SK-N-SH (cell line): ENCODE data around the gene CENPN. TPM values are rescaled to one million over a fixed set of nuclear protein-coding genes. Genes with fewer than 3 reads are reported as not detected.

Source experiments
- CTCF ChIA-PET: fragments of 300-600, 350-600 bp; formaldehyde crosslinking; extraction: SDS; loops from one replicate; lab custom pipeline; 2021; lab: Yijun Ruan, JAX
- POLR2A ChIA-PET: fragments of 350-600 bp; sonication (Branson Sonifier 250); formaldehyde crosslinking; extraction: SDS; loops from one replicate; lab custom pipeline; 2020; ENCODE audit warnings: antibody characterized with exemption, inconsistent platforms; lab: Yijun Ruan, JAX
- DNase-seq: peaks from one replicate; pipeline ENCODE4 v3.0.0; 2012
- H2AFZ ChIP-seq: fragments of 200-600 bp; sonication (generic); 2 replicates; pipeline ENCODE4 v1.8.1; 2016; ENCODE audit warnings: antibody characterized with exemption, mild to moderate bottlenecking, low read depth
- H3F3A ChIP-seq: fragments of 200-600 bp; sonication (generic); replicated peaks from 2 replicates; pipeline ENCODE3; 2016; ENCODE audit warnings: antibody characterized with exemption, mild to moderate bottlenecking; ENCODE audit not compliant: insufficient read depth
- H3K27ac ChIP-seq, 2 experiments: fragments of 200-500 bp in 1 of 2; fragments of 200-600 bp in 1 of 2; sonication (Bioruptor generic) in 1 of 2; sonication (generic), shearing (Covaris generic) in 1 of 2; 2 replicates each; pipeline versions ENCODE4 v1.5.1 to v1.6.1; 2014 to 2016; ENCODE audit warnings: low read depth in 2 of 2, inconsistent platforms in 1 of 2, low read length in 1 of 2, mild to moderate bottlenecking in 1 of 2, mixed read lengths in 1 of 2
- H3K27me3 ChIP-seq: fragments of 200-600 bp; sonication (generic), shearing (Covaris generic); 2 replicates; pipeline ENCODE4 v1.6.1; 2016; ENCODE audit warnings: mixed run types; ENCODE audit not compliant: insufficient read depth
- H3K36me3 ChIP-seq, 2 experiments: fragments of 200-500 bp in 1 of 2; fragments of 200-600 bp in 1 of 2; sonication (Bioruptor generic) in 1 of 2; sonication (generic) in 1 of 2; replicated peaks in 1 of 2; 2 replicates each; pipeline versions ENCODE3 to v1.5.1; 2014 to 2016; ENCODE audit warnings: low read length in 1 of 2, mild to moderate bottlenecking in 1 of 2; ENCODE audit not compliant: insufficient read depth in 2 of 2, control insufficient read depth in 1 of 2
- H3K4me1 ChIP-seq, 2 experiments: fragments of 200-500 bp in 1 of 2; fragments of 200-600 bp in 1 of 2; sonication (Bioruptor generic) in 1 of 2; sonication (generic), shearing (Covaris generic) in 1 of 2; 2 replicates each; pipeline versions ENCODE4 v1.5.1 to v1.6.1; 2014 to 2016; ENCODE audit warnings: low read depth in 1 of 2, low read length in 1 of 2, mixed run types in 1 of 2; ENCODE audit not compliant: insufficient read depth in 2 of 2, control insufficient read depth in 1 of 2
- H3K4me2 ChIP-seq: fragments of 200-600 bp; sonication (generic), shearing (Covaris generic); 2 replicates; pipeline ENCODE4 v1.6.1; 2017; ENCODE audit warnings: mixed run types
- H3K4me3 ChIP-seq, 2 experiments: fragments of 200-500 bp in 1 of 2; fragments of 200-600 bp in 1 of 2; sonication (Bioruptor generic) in 1 of 2; sonication (generic), shearing (Covaris generic) in 1 of 2; 2 replicates each; pipeline versions ENCODE4 v1.5.1 to v1.8.1; 2014 to 2016; ENCODE audit warnings: low read depth in 2 of 2, inconsistent platforms in 1 of 2, low read length in 1 of 2, mild to moderate bottlenecking in 1 of 2, mixed read lengths in 1 of 2, moderate library complexity in 1 of 2
- H3K79me2 ChIP-seq: fragments of 200-600 bp; sonication (generic); 2 replicates; pipeline ENCODE4 v1.8.1; 2017; ENCODE audit warnings: mild to moderate bottlenecking; ENCODE audit not compliant: insufficient read depth
- H3K9ac ChIP-seq: fragments of 200-600 bp; sonication (generic); 2 replicates; pipeline ENCODE4 v1.6.1; 2017; ENCODE audit warnings: mixed run types
- H3K9me2 ChIP-seq: fragments of 200-600 bp; sonication (generic); 2 replicates; pipeline ENCODE4 v1.6.1; 2017; ENCODE audit warnings: mixed run types
- H3K9me3 ChIP-seq: fragments of 200-600 bp; sonication (generic); 2 replicates; pipeline ENCODE4 v1.6.1; 2017; ENCODE audit warnings: mixed run types, mild to moderate bottlenecking, moderate library complexity
- H4K20me1 ChIP-seq: fragments of 200-600 bp; sonication (generic); 2 replicates; pipeline ENCODE4 v1.6.1; 2017; ENCODE audit warnings: mild to moderate bottlenecking, mixed run types; ENCODE audit not compliant: insufficient read depth
- CHD2 ChIP-seq: fragments of 150-350 bp; IDR thresholded peaks from 2 replicates; pipeline ENCODE4 v1.6.1; 2018; ENCODE audit warnings: low read length; ENCODE audit not compliant: partially characterized antibody
- ELF1 ChIP-seq: IDR thresholded peaks from 2 replicates; pipeline ENCODE4 v1.4.0; 2012
- EZH2phosphoT487 ChIP-seq: fragments of 200-600 bp; sonication (generic); IDR thresholded peaks from 2 replicates; pipeline ENCODE4 v1.6.1; 2017; ENCODE audit warnings: low read depth, mixed run types, mild to moderate bottlenecking, antibody characterized with exemption, moderate library complexity, borderline replicate concordance
- MEF2A ChIP-seq: IDR thresholded peaks from 2 replicates; pipeline ENCODE4 v1.4.0; 2012; ENCODE audit warnings: low read depth, borderline replicate concordance
- WGBS: methylation state at CpG from one replicate; pipeline ENCODE4 v1.1.6; 2017; ENCODE audit warnings: low lambda C conversion rate; 5-methylcytosine and 5-hydroxymethylcytosine counted together
- polyA plus RNA-seq, 3 experiments: library from polyadenylated mRNA; depleted of rRNA; stranded (reverse); fragments of >200 nt; gene quantifications; 2 replicates each; pipeline ENCODE4 v1.2.3, GENCODE V29; 2012
- TF ChIP-seq, protein P1 (sequence below): IDR thresholded peaks from 2 replicates; pipeline ENCODE4 v1.4.0; 2012; ENCODE audit warnings: low read depth, borderline replicate concordance
- TF ChIP-seq, protein P2 (sequence below): fragments of 150-350 bp; IDR thresholded peaks from 2 replicates; pipeline ENCODE4 v1.6.1; 2017; ENCODE audit warnings: antibody characterized with exemption, low read length, low read depth, borderline replicate concordance

The CENPN gene
- polyA plus RNA-seq, 1 of the 3 experiments (the other 2 are of a cell fraction): 35.3 TPM

DNA sequence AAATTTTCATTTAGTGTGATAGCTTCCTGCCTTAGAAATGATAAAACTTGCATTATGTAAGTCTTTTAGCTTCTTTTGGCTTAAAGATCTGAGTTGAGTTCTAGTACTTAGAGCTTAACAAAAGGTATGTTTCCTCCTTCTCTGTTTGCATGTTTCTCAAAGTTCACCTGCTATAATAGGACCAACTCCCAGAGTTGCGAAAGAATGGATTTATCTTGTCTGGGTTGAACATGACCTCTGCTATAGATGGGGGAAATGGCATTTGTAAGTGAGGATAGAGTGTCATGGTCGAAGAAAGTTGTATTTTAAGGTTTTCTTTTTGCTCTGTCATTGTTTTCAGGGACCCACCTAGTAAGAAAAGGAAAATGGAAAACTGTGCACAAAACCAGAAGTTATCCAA is 35.8 kb downstream of the CENPN start:
- DNase-seq: no peak
- peaks cover 33% of the 10 kb centered on the region for H3K79me2 ChIP-seq
- H2AFZ ChIP-seq: no peak overlapping the region
- TF ChIP-seq EZH2phosphoT487 (no peak), CHD2 (no peak)
- TF ChIP-seq, protein P1, sequence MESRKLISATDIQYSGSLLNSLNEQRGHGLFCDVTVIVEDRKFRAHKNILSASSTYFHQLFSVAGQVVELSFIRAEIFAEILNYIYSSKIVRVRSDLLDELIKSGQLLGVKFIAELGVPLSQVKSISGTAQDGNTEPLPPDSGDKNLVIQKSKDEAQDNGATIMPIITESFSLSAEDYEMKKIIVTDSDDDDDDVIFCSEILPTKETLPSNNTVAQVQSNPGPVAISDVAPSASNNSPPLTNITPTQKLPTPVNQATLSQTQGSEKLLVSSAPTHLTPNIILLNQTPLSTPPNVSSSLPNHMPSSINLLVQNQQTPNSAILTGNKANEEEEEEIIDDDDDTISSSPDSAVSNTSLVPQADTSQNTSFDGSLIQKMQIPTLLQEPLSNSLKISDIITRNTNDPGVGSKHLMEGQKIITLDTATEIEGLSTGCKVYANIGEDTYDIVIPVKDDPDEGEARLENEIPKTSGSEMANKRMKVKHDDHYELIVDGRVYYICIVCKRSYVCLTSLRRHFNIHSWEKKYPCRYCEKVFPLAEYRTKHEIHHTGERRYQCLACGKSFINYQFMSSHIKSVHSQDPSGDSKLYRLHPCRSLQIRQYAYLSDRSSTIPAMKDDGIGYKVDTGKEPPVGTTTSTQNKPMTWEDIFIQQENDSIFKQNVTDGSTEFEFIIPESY: no peak
- H3K27me3 ChIP-seq: no peaks in the 10 kb centered on the region
- H3K4me3 ChIP-seq: no peak overlapping the region
- H4K20me1 ChIP-seq: peaks cover 9% of the 10 kb centered on the region; the same call in 1 of the 2 replicates
- no peaks in the 10 kb centered on the region for H3K9me2 ChIP-seq
- no peak overlapping the region for H3K4me2 ChIP-seq
- peaks cover 40 to 71% of the 10 kb centered on the region in 2 experiments for H3K36me3 ChIP-seq
- 89% methylated on average over 2 of the region's 2 CpGs for WGBS
- ChIA-PET CTCF (no interaction called here), POLR2A (no interaction called here)
- H3K27ac ChIP-seq: no peak overlapping the region
- H3K9ac ChIP-seq: no peak overlapping the region
- H3F3A ChIP-seq: peaks cover 7% of the 10 kb centered on the region
- H3K4me1 ChIP-seq: peaks cover 0 to 2% of the 10 kb centered on the region in 2 experiments; a peak in 2 of 4 replicates
- no peaks in the 10 kb centered on the region for H3K9me3 ChIP-seq

DNA sequence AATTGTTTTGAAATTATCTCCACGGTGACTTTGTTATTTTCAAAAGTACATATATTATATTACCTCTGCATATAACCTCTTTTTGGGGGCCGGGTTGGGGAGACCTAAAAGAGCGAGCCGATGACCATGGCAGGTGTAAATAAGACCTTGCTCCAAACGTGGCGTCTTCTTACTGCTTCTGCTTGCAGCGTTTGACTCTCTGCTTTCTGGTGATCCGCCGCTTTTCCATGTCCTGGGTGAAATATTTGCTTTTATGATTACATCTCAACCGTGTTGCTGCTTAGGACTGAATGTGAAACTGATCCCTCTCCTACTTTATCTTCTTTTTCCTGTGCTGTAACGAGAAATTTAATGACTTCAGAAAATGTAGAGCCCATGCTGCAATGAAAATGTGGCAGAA is 46.7 kb downstream of the CENPN start:
- Histone ChIP-seq H3K4me3 (no peak overlapping the region), H3F3A (no peaks in the 10 kb centered on the region), H2AFZ (no peak overlapping the region), H3K36me3 (no peaks in the 10 kb centered on the region), H3K9ac (no peak overlapping the region), H3K27ac (no peak overlapping the region), H3K79me2 (no peaks in the 10 kb centered on the region), H4K20me1 (no peaks in the 10 kb centered on the region), H3K9me2 (no peaks in the 10 kb centered on the region), H3K27me3 (no peaks in the 10 kb centered on the region), H3K4me1 (no peaks in the 10 kb centered on the region), H3K4me2 (no peak overlapping the region), H3K9me3 (peaks cover 6% of the 10 kb centered on the region; the same call in 1 of the 2 replicates)
- TF ChIP-seq ELF1: no peak
- TF ChIP-seq, protein P1: no peak
- no peak for TF ChIP-seq MEF2A
- TF ChIP-seq, protein P2, sequence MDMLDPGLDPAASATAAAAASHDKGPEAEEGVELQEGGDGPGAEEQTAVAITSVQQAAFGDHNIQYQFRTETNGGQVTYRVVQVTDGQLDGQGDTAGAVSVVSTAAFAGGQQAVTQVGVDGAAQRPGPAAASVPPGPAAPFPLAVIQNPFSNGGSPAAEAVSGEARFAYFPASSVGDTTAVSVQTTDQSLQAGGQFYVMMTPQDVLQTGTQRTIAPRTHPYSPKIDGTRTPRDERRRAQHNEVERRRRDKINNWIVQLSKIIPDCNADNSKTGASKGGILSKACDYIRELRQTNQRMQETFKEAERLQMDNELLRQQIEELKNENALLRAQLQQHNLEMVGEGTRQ: no peak
- ChIA-PET POLR2A (no interaction called here), CTCF (no interaction called here)
- WGBS: 67% methylated on average over 11 of the region's 11 CpGs
- DNase-seq: no peak
